H9 (cell line): ENCODE data around the gene SAFB. TPM values are rescaled to one million over a fixed set of nuclear protein-coding genes. Genes with fewer than 3 reads are reported as not detected.

Experiments
- DNase-seq: peaks from one replicate; pipeline ENCODE4 v3.0.0-alpha.2; 2017
- H2AFZ ChIP-seq: one replicate; pipeline ENCODE4 v1.6.1; 2013; ENCODE audit warnings: mild to moderate bottlenecking, low read length, control low read depth, moderate library complexity
- H2AK5ac ChIP-seq: 2 replicates; pipeline ENCODE4 v1.6.1; 2013; ENCODE audit warnings: low read length, control low read depth, mixed read lengths; ENCODE audit not compliant: insufficient read length
- H2BK120ac ChIP-seq: one replicate; pipeline ENCODE4 v1.6.1; 2013; ENCODE audit warnings: low read depth, mild to moderate bottlenecking, low read length, control low read depth, inconsistent platforms; ENCODE audit not compliant: poor library complexity, severe bottlenecking
- H2BK12ac ChIP-seq: 2 replicates; pipeline ENCODE4 v1.6.1; 2013; ENCODE audit warnings: low read length, control low read depth, mixed read lengths, low read depth; ENCODE audit not compliant: insufficient read length
- H2BK15ac ChIP-seq: 2 replicates; pipeline ENCODE4 v1.6.1; 2013; ENCODE audit warnings: low read depth, low read length, control low read depth
- H2BK20ac ChIP-seq: one replicate; pipeline ENCODE4 v1.6.1; 2013; ENCODE audit warnings: low read depth, mild to moderate bottlenecking, low read length, control low read depth, inconsistent platforms; ENCODE audit not compliant: poor library complexity, severe bottlenecking
- H2BK5ac ChIP-seq: 2 replicates; pipeline ENCODE4 v1.6.1; 2013; ENCODE audit warnings: low read length, control low read depth, mixed read lengths; ENCODE audit not compliant: insufficient read length
- H3K14ac ChIP-seq: 2 replicates; pipeline ENCODE4 v1.6.1; 2013; ENCODE audit warnings: low read length, control low read depth; ENCODE audit not compliant: insufficient read depth
- H3K18ac ChIP-seq: 2 replicates; pipeline ENCODE4 v1.6.1; 2013; ENCODE audit warnings: low read depth, mild to moderate bottlenecking, mixed read lengths, low read length, control low read depth; ENCODE audit not compliant: insufficient read length
- H3K23ac ChIP-seq: 2 replicates; pipeline ENCODE4 v1.6.1; 2013; ENCODE audit warnings: low read length, control low read depth, mixed read lengths, low read depth; ENCODE audit not compliant: insufficient read length
- H3K23me2 ChIP-seq: 2 replicates; pipeline ENCODE4 v1.6.1; 2013; ENCODE audit warnings: low read depth, mild to moderate bottlenecking, mixed read lengths, low read length, control low read depth; ENCODE audit not compliant: insufficient read length, poor library complexity, severe bottlenecking
- H3K27ac ChIP-seq: 2 replicates; pipeline ENCODE4 v1.5.1; 2013; ENCODE audit warnings: low read length, control low read depth, mixed read lengths, low read depth; ENCODE audit not compliant: insufficient read length
- H3K27me3 ChIP-seq: 2 replicates; pipeline ENCODE4 v1.6.1; 2013; ENCODE audit warnings: low read length, control low read depth, inconsistent platforms; ENCODE audit not compliant: insufficient read depth
- H3K4ac ChIP-seq: 2 replicates; pipeline ENCODE4 v1.6.1; 2013; ENCODE audit warnings: low read depth, mild to moderate bottlenecking, control low read depth, inconsistent platforms, low read length, moderate library complexity
- H3K4me1 ChIP-seq: 2 replicates; pipeline ENCODE4 v1.6.1; 2013; ENCODE audit warnings: low read length, control low read depth, inconsistent platforms; ENCODE audit not compliant: insufficient read depth
- H3K4me2 ChIP-seq: 2 replicates; pipeline ENCODE4 v1.6.1; 2013; ENCODE audit warnings: low read length, control low read depth, mixed read lengths; ENCODE audit not compliant: insufficient read length, insufficient read depth
- H3K56ac ChIP-seq: 2 replicates; pipeline ENCODE4 v1.6.1; 2013; ENCODE audit warnings: low read depth, mild to moderate bottlenecking, mixed read lengths, low read length, control low read depth; ENCODE audit not compliant: insufficient read length
- H3K79me1 ChIP-seq: 2 replicates; pipeline ENCODE4 v1.6.1; 2013; ENCODE audit warnings: low read depth, mild to moderate bottlenecking, moderate library complexity, low read length, control low read depth, inconsistent platforms; ENCODE audit not compliant: insufficient read depth, poor library complexity, severe bottlenecking
- H3K79me2 ChIP-seq: 2 replicates; pipeline ENCODE4 v1.6.1; 2013; ENCODE audit warnings: low read length, control low read depth, inconsistent platforms; ENCODE audit not compliant: insufficient read depth
- H3K9ac ChIP-seq: 2 replicates; pipeline ENCODE4 v1.6.1; 2013; ENCODE audit warnings: low read length, control low read depth, mixed read lengths; ENCODE audit not compliant: insufficient read length; ENCODE audit errors: extremely low read depth
- H3K9me3 ChIP-seq: one replicate; pipeline ENCODE4 v1.6.1; 2013; ENCODE audit warnings: low read depth, low read length, inconsistent platforms; ENCODE audit not compliant: control insufficient read depth
- H3T11ph ChIP-seq: one replicate; pipeline ENCODE4 v1.6.1; 2013; ENCODE audit warnings: mild to moderate bottlenecking, low read length, control low read depth, inconsistent platforms
- H4K20me1 ChIP-seq: one replicate; pipeline ENCODE4 v1.6.1; 2013; ENCODE audit not compliant: control insufficient read depth, insufficient read length, insufficient read depth
- H4K5ac ChIP-seq: 2 replicates; pipeline ENCODE4 v1.6.1; 2013; ENCODE audit warnings: low read depth, mild to moderate bottlenecking, mixed read lengths, low read length, control low read depth; ENCODE audit not compliant: insufficient read length
- H4K8ac ChIP-seq: replicated peaks from 2 replicates; pipeline ENCODE4 v1.6.1; 2013; ENCODE audit warnings: low read length, control low read depth, mixed read lengths, low read depth; ENCODE audit not compliant: insufficient read length
- H4K91ac ChIP-seq: 2 replicates; pipeline ENCODE4 v1.6.1; 2013; ENCODE audit warnings: low read depth, mild to moderate bottlenecking, moderate library complexity, mixed read lengths, low read length, control low read depth; ENCODE audit not compliant: insufficient read length
- H3K27ac Mint-ChIP-seq, 3 experiments: 2 replicates in 2 of 3; 3 replicates in 1 of 3; pipeline ENCODE4 v1.8.0; 2020 to 2021; ENCODE audit warnings: mixed read lengths in 3 of 3, mild to moderate bottlenecking in 1 of 3, moderate library complexity in 1 of 3
- H3K27me3 Mint-ChIP-seq: 2 replicates; pipeline ENCODE4 v1.8.0; 2021; ENCODE audit warnings: low read depth, mild to moderate bottlenecking, moderate library complexity, mixed read lengths
- H3K36me3 Mint-ChIP-seq, 3 experiments: 2 replicates in 2 of 3; 3 replicates in 1 of 3; pipeline ENCODE4 v1.8.0; 2020 to 2021; ENCODE audit warnings: low read depth in 3 of 3, mixed read lengths in 3 of 3; ENCODE audit not compliant: insufficient read depth in 1 of 3
- H3K4me1 Mint-ChIP-seq, 2 experiments: 2 replicates each; pipeline ENCODE4 v1.8.0; 2020; ENCODE audit warnings: mixed read lengths in 2 of 2
- H3K4me3 Mint-ChIP-seq, 2 experiments: 2 replicates in 1 of 2; 3 replicates in 1 of 2; pipeline ENCODE4 v1.8.0; 2020 to 2021; ENCODE audit warnings: mild to moderate bottlenecking in 2 of 2, mixed read lengths in 2 of 2, moderate library complexity in 1 of 2
- H3K9me3 Mint-ChIP-seq, 2 experiments: 2 replicates in 1 of 2; 3 replicates in 1 of 2; pipeline ENCODE4 v1.8.0; 2020; ENCODE audit warnings: mild to moderate bottlenecking in 2 of 2, mixed read lengths in 2 of 2, moderate library complexity in 1 of 2
- CTCF ChIP-seq: fragments of 200-600 bp; sonication (generic); conservative IDR thresholded peaks from 3 replicates; pipeline ENCODE4 v1.8.0; 2021; ENCODE audit warnings: antibody characterized with exemption, mild to moderate bottlenecking
- WGBS: extraction: QIAGEN DNeasy Blood & Tissue Kit; methylation state at CpG from one replicate; pipeline ENCODE4 v1.1.7; 2013; ENCODE audit warnings: missing lambda C conversion rate, low lambda C conversion rate, mixed read lengths; ENCODE audit not compliant: insufficient read length; ENCODE audit errors: extremely low coverage; 5-methylcytosine and 5-hydroxymethylcytosine counted together
- total RNA-seq: library from RNA; stranded (reverse); gene quantifications from 2 replicates; pipeline ENCODE4 v1.2.1, GENCODE V29; 2021

Gene SAFB
- total RNA-seq, 1 experiment from 2014 or later = 110 TPM

GRCh38 chr19:5698635-5699422 is 75.9 kb downstream of the SAFB start:
- no peak overlapping the region for H2BK120ac ChIP-seq
- no peak overlapping the region for H2BK15ac ChIP-seq
- no peaks in the 10 kb centered on the region for H3K79me2 ChIP-seq
- H3K4ac ChIP-seq = no peak overlapping the region
- no peak overlapping the region for H4K5ac ChIP-seq
- no peaks in the 10 kb centered on the region for H4K20me1 ChIP-seq
- H3K4me1 ChIP-seq = no peaks in the 10 kb centered on the region
- H3K9ac ChIP-seq = no peak overlapping the region
- H3K4me3 Mint-ChIP-seq = no peak overlapping the region
- H3K4me1 Mint-ChIP-seq = peaks cover 0 to 3% of the 10 kb centered on the region in 2 experiments; a peak in 1 of 4 replicates
- H3K27me3 ChIP-seq = no peaks in the 10 kb centered on the region
- H3K36me3 Mint-ChIP-seq = peaks cover 45 to 70% (median 60%) of the 10 kb centered on the region in 3 experiments
- H2AFZ ChIP-seq = no peak overlapping the region
- H3K14ac ChIP-seq = no peak overlapping the region
- H3K23me2 ChIP-seq = no peaks in the 10 kb centered on the region
- no peak overlapping the region for H3K4me2 ChIP-seq
- no peak overlapping the region for H3K56ac ChIP-seq
- H2AK5ac ChIP-seq = no peak overlapping the region
- TF ChIP-seq CTCF = no peak
- no peak for DNase-seq
- H3K18ac ChIP-seq = no peak overlapping the region
- no peak overlapping the region for H2BK5ac ChIP-seq
- H2BK20ac ChIP-seq = no peak overlapping the region
- WGBS = no CpG with 5 or more reads among the region's 38 CpGs
- peaks cover 4% of the 10 kb centered on the region; the same call in 1 of the 2 replicates for H3K27me3 Mint-ChIP-seq
- H2BK12ac ChIP-seq = no peak overlapping the region
- H3K23ac ChIP-seq = no peak overlapping the region
- H3K79me1 ChIP-seq = no peaks in the 10 kb centered on the region
- H4K8ac ChIP-seq = no peak overlapping the region
- no peak overlapping the region for H4K91ac ChIP-seq
- H3T11ph ChIP-seq = no peak overlapping the region
- peaks cover 3 to 12% of the 10 kb centered on the region in 2 experiments; a peak in 3 of 5 replicates for H3K9me3 Mint-ChIP-seq
- no peaks in the 10 kb centered on the region for H3K9me3 ChIP-seq
- H3K27ac Mint-ChIP-seq = peak overlapping the region in 1 of 3 experiments; percentile 40; a peak in 1 of 7 replicates
- H3K27ac ChIP-seq = no peak overlapping the region
